Psoas muscle (tissue), 8 donors: ENCODE measurements around the gene TAGLN. TPM values are rescaled to one million over a fixed set of nuclear protein-coding genes. Genes with fewer than 3 reads are reported as not detected.

Experiments
- ATAC-seq, 4 donors: fragments of 200-7000 bp; cut with Tn5 transposase; one replicate each; pipeline ENCODE4 v1.9.1; 2020; ENCODE audit warnings: moderate library complexity in 3 of 4, mild to moderate bottlenecking in 2 of 4
- DNase-seq, 2 donors: peaks; one replicate each; pipeline ENCODE4 v3.0.0-alpha.2; 2020
- H3K27ac ChIP-seq: fragments of 200-600 bp; one replicate; pipeline ENCODE4 v1.8.0; 2022
- H3K27me3 ChIP-seq, 3 donors: fragments of 200-600 bp in 1 of 3; one replicate each; pipeline versions ENCODE4 v1.6.1 to v1.8.0; 2013 to 2022; ENCODE audit warnings: low read length in 2 of 3, mild to moderate bottlenecking in 2 of 3, moderate library complexity in 1 of 3; ENCODE audit not compliant: insufficient read depth in 3 of 3
- H3K36me3 ChIP-seq, 2 donors: fragments of 200-600 bp in 1 of 2; one replicate each; pipeline versions ENCODE4 v1.6.1 to v1.8.0; 2013 to 2022; ENCODE audit warnings: low read depth in 1 of 2, mild to moderate bottlenecking in 1 of 2, moderate library complexity in 1 of 2; ENCODE audit not compliant: insufficient read depth in 1 of 2
- H3K4me1 ChIP-seq: fragments of 200-600 bp; one replicate; pipeline ENCODE4 v1.8.0; 2022
- H3K4me3 ChIP-seq: fragments of 200-600 bp; one replicate; pipeline ENCODE4 v1.8.0; 2022; ENCODE audit warnings: mild to moderate bottlenecking
- H3K9me3 ChIP-seq: fragments of 200-600 bp; one replicate; pipeline ENCODE4 v1.8.0; 2022
- CTCF ChIP-seq: fragments of 200-600 bp; IDR thresholded peaks from one replicate; pipeline ENCODE4 v1.8.0; 2022; ENCODE audit warnings: antibody characterized with exemption
- WGBS, 3 donors: extraction: QIAGEN DNeasy Blood & Tissue Kit; methylation state at CpG; one replicate each; pipeline versions ENCODE4 v1.1.6 to v1.1.7; 2013; 5-methylcytosine and 5-hydroxymethylcytosine counted together
- intact Hi-C, 2 donors: fragments of 100-400 bp; cut with DNase I; formaldehyde crosslinking; loops; one replicate each; pipeline versions ENCODE4 v1.11.0 to v1.14.2; 2022
- polyA plus RNA-seq, 3 donors: library from polyadenylated mRNA; stranded (reverse); fragments of 200-250 nt; gene quantifications; one replicate each; pipeline ENCODE4 v1.2.3, GENCODE V29; 2013
- total RNA-seq, 4 donors: library from RNA; stranded (reverse); fragmentation: NEBNext Ultra II Directional in 2 of 4; extraction: Animal tissue kit (Norgen Biotek cat#: 25700) in 2 of 4; gene quantifications; one replicate each; pipeline versions ENCODE4 v1.2.1 to v1.2.4, GENCODE V29; 2021 to 2023
- donor health status: healthy with polysubstance abuse.
- donor health status: DM: no; HTN: no; CAD: no; lungs with moderate emphysema.
- donor health status: Bipolar disorder and iron deficiency.
- donor health status: healthy.
- donor health status: DM: yes; HTN: yes; CAD: no.
- donor health status: DM: no; HTN: no; CAD: no.
- donor health status: DM: no; HTN: no; CAD: no.
- donor health status: DM: yes; HTN: yes; CAD: no.

TAGLN gene
- total and polyA plus RNA-seq, 7 donors, result 36.2 to 140 (median 73.0) TPM

- TF ChIP-seq CTCF, result no peak
- Histone ChIP-seq H3K9me3 (no peaks in the 10 kb centered on the region), H3K4me3 (no peak overlapping the region), H3K27ac (no peak overlapping the region), H3K27me3 (no peaks in the 10 kb centered on the region), H3K4me1 (no peaks in the 10 kb centered on the region), H3K36me3 (peaks cover 0 to 85% of the 10 kb centered on the region in 2 donors)
- ATAC-seq (no peak), DNase-seq (no peak)
- intact Hi-C loops, result no loop called here
- 85 to 92% (median 92%) methylated on average over 9 to 10 of the region's 10 CpGs for WGBS, 3 donors
Measured at GRCh38 chr11:117251506-117251905, 52.3 kb downstream of the TAGLN start.

- H3K36me3 ChIP-seq, result peaks cover 0 to 83% of the 10 kb centered on the region in 2 donors
- H3K4me3 ChIP-seq, result no peak overlapping the region
- H3K27ac ChIP-seq, result no peak overlapping the region
- intact Hi-C loops, result no loop called here
- no peaks in the 10 kb centered on the region for H3K9me3 ChIP-seq
- DNase-seq (no peak), ATAC-seq (no peak)
- WGBS, 3 donors, result 82 to 92% (median 83%) methylated on average over 3 of the region's 3 CpGs
- H3K4me1 ChIP-seq, result no peaks in the 10 kb centered on the region
- no peaks in the 10 kb centered on the region for H3K27me3 ChIP-seq
- TF ChIP-seq CTCF, result no peak
Measured at GRCh38 chr11:117255966-117256365, 56.8 kb downstream of the TAGLN start.

- no peak for DNase-seq
- no peak overlapping the region for H3K27ac ChIP-seq
- WGBS, 3 donors, result 32 to 60% (median 58%) methylated on average over 2 of the region's 2 CpGs
- no peak for TF ChIP-seq CTCF
- no peaks in the 10 kb centered on the region for H3K4me1 ChIP-seq
- no peak overlapping the region for H3K4me3 ChIP-seq
- peaks cover 0 to 89% of the 10 kb centered on the region in 2 donors for H3K36me3 ChIP-seq
- intact Hi-C loops, result no loop called here
- no peak for ATAC-seq
- no peaks in the 10 kb centered on the region for H3K9me3 ChIP-seq
- H3K27me3 ChIP-seq, result no peaks in the 10 kb centered on the region
Measured at GRCh38 chr11:117256573-117256972, 57.4 kb downstream of the TAGLN start.

Other genes with a start within 250 kb of the TAGLN start
- gene SIK3, start 100.9 kb upstream of the TAGLN start, total RNA-seq, result 10 to 100 TPM; 39.8 to 47.4 (median 42.8) TPM
- 10 to 100 TPM; 16.3 to 22.2 (median 18.8) TPM for gene SIK3, start 100.9 kb upstream of the TAGLN start, polyA plus RNA-seq
- gene PAFAH1B2, start 55.1 kb upstream of the TAGLN start, total RNA-seq, result 10 to 100 TPM; 30.8 to 46.3 (median 35.7) TPM
- 10 to 100 TPM; 13.0 to 25.4 (median 17.4) TPM for gene PAFAH1B2, start 55.1 kb upstream of the TAGLN start, polyA plus RNA-seq
- gene SIDT2, start 20.6 kb upstream of the TAGLN start, total RNA-seq, result 10 to 100 TPM; 12.6 to 22.8 (median 19.9) TPM
- 10 to 100 TPM in 1 of 3 donors, 1 to 10 TPM in 2; 7.1 to 10.5 (median 7.3) TPM for gene SIDT2, start 20.6 kb upstream of the TAGLN start, polyA plus RNA-seq
- gene PCSK7, start 32.7 kb downstream of the TAGLN start, total RNA-seq, result 10 to 100 TPM; 15.8 to 23.6 (median 20.8) TPM
- 10 to 100 TPM in 2 of 3 donors, 1 to 10 TPM in 1; 9.9 to 17.5 (median 13.4) TPM for gene PCSK7, start 32.7 kb downstream of the TAGLN start, polyA plus RNA-seq
- gene RNF214, start 33.3 kb downstream of the TAGLN start, total RNA-seq, result 10 to 100 TPM; 31.0 to 39.4 (median 34.7) TPM
- gene RNF214, start 33.3 kb downstream of the TAGLN start, polyA plus RNA-seq, result 10 to 100 TPM; 12.4 to 19.7 (median 16.8) TPM
- 10 to 100 TPM; 10.8 to 18.1 (median 16.4) TPM for gene BACE1-AS, start 92.0 kb downstream of the TAGLN start, total RNA-seq
- 1 to 10 TPM; 5.7 to 7.2 (median 7.0) TPM for gene BACE1-AS, start 92.0 kb downstream of the TAGLN start, polyA plus RNA-seq
- gene BACE1, start 116.9 kb downstream of the TAGLN start, total RNA-seq, result 10 to 100 TPM in 1 of 4 donors, 1 to 10 TPM in 3; 7.7 to 13.0 (median 9.2) TPM
- gene BACE1, start 116.9 kb downstream of the TAGLN start, polyA plus RNA-seq, result 10 to 100 TPM in 1 of 3 donors, 1 to 10 TPM in 2; 2.5 to 10.3 (median 2.7) TPM
- 1 to 10 TPM; 3.4 to 8.1 (median 6.8) TPM for gene CEP164, start 128.5 kb downstream of the TAGLN start, total RNA-seq
- gene CEP164, start 128.5 kb downstream of the TAGLN start, polyA plus RNA-seq, result 10 to 100 TPM in 1 of 3 donors, 1 to 10 TPM in 2; 2.0 to 12.4 (median 4.2) TPM